GM08714 (cell line): ENCODE data around the gene NUP85.

ENCODE experiments used
- H3K4me3 ChIP-seq: fragments of 200-500 bp; sonication (Bioruptor generic); 2 replicates; pipeline ENCODE4 v1.5.1; 2014; ENCODE audit warnings: mild to moderate bottlenecking, low read length, inconsistent platforms
- ZNF274 ChIP-seq: IDR thresholded peaks from 2 replicates; pipeline ENCODE4 v1.6.1; 2012; ENCODE audit warnings: mild to moderate bottlenecking, low read depth, low read length

The NUP85 gene

GRCh38 chr17:75285123-75285522 is 79.6 kb downstream of the NUP85 start:
- TF ChIP-seq ZNF274: no peak

More at GRCh38 chr17:75285123-75285522, 79.6 kb downstream of the NUP85 start:
- H3K4me3 ChIP-seq: no peak overlapping the region
